Neutrophil (primary cell): ENCODE measurements around the gene SRRT.
A peak's percentile ranks its signal among the peaks of the same experiment; 100 is the strongest.

Experiments
- H3K27ac ChIP-seq: fragments of 200-600 bp; sonication (generic); 2 replicates; pipeline ENCODE4 v1.5.1; 2016; ENCODE audit warnings: mild to moderate bottlenecking, moderate library complexity
- H3K27me3 ChIP-seq: fragments of 200-600 bp; sonication (generic); 2 replicates; pipeline ENCODE4 v1.6.0; 2016; ENCODE audit warnings: mild to moderate bottlenecking
- H3K36me3 ChIP-seq: fragments of 200-600 bp; sonication (generic); 2 replicates; pipeline ENCODE4 v1.5.1; 2017
- H3K4me1 ChIP-seq, 2 experiments: fragments of 200-600 bp in 1 of 2; sonication (generic) in 1 of 2; 1 replicate in 1 of 2; 2 replicates in 1 of 2; pipeline versions ENCODE4 v1.5.1 to v1.6.1; 2013 to 2016; ENCODE audit warnings: low read depth in 1 of 2, low read length in 1 of 2, mild to moderate bottlenecking in 1 of 2, moderate library complexity in 1 of 2; ENCODE audit not compliant: control insufficient read depth in 1 of 2, insufficient read depth in 1 of 2
- H3K4me3 ChIP-seq, 2 experiments: fragments of 200-600 bp in 1 of 2; sonication (generic) in 1 of 2; 1 replicate in 1 of 2; 2 replicates in 1 of 2; pipeline ENCODE4 v1.5.1; 2013 to 2016; ENCODE audit warnings: low read depth in 1 of 2, low read length in 1 of 2, mild to moderate bottlenecking in 1 of 2, moderate library complexity in 1 of 2
- H3K9me3 ChIP-seq: fragments of 200-600 bp; sonication (generic); 2 replicates; pipeline ENCODE4 v1.5.1; 2016
- CTCF ChIP-seq: fragments of 200-600 bp; sonication (generic); IDR thresholded peaks from 2 replicates; pipeline ENCODE4 v1.5.1; 2016; ENCODE audit warnings: antibody characterized with exemption

The SRRT gene

GRCh38 chr7:100884736-100885439 is 10.0 kb downstream of the SRRT start:
- Histone ChIP-seq H3K36me3 (peaks cover 72% of the 10 kb centered on the region), H3K4me1 (peaks cover 34 to 37% of the 10 kb centered on the region in 2 experiments), H3K27me3 (peaks cover under 1% of the 10 kb centered on the region), H3K27ac (peak overlapping the region; percentile 66), H3K9me3 (no peaks in the 10 kb centered on the region), H3K4me3 (no peak overlapping the region)
- TF ChIP-seq CTCF: no peak

- Histone ChIP-seq H3K4me1 (peaks cover 41 to 44% of the 10 kb centered on the region in 2 experiments), H3K4me3 (no peak overlapping the region), H3K36me3 (peaks cover 67% of the 10 kb centered on the region), H3K27me3 (peaks cover 8% of the 10 kb centered on the region), H3K9me3 (no peaks in the 10 kb centered on the region), H3K27ac (peak overlapping the region; percentile 93)
- no peak for TF ChIP-seq CTCF
Observed at GRCh38 chr7:100885440-100886141, 10.7 kb downstream of the SRRT start.

- peak overlapping the region; percentile 93 for H3K27ac ChIP-seq
- no peak for TF ChIP-seq CTCF
Observed at GRCh38 chr7:100886142-100886935, 11.4 kb downstream of the SRRT start.

DNA sequence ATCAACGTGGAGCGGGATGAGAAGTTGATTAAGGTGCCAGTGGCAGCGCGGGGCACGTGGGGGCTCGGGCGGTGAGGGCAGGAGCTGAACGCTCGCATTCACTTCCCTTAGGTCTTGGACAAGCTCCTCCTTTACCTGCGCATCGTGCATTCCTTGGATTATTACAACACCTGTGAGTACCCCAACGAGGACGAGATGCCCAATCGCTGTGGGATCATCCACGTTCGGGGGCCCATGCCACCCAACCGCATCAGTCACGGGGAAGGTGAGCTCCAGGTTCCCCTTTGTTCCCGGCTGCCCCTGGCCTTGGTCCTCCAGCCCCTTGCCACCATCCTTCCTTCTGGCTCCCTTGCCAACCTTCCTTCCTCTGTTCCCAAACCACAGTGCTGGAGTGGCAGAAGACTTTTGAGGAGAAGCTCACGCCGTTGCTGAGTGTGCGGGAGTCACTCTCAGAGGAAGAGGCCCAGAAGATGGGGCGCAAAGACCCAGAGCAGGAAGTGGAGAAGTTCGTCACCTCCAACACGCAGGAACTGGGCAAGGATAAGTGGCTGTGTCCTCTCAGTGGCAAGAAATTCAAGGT is 12.1 kb downstream of the SRRT start:
- Histone ChIP-seq H3K27ac (peak overlapping the region; percentile 93), H3K36me3 (peaks cover 55% of the 10 kb centered on the region), H3K9me3 (no peaks in the 10 kb centered on the region), H3K4me1 (peaks cover 51 to 53% of the 10 kb centered on the region in 2 experiments), H3K27me3 (peaks cover 22% of the 10 kb centered on the region), H3K4me3 (peak overlapping the region; percentile 57 to 98)
- TF ChIP-seq CTCF: no peak

More at GRCh38 chr7:100886142-100886935, 11.4 kb downstream of the SRRT start:
- Histone ChIP-seq H3K4me3 (peak overlapping the region in 1 of 2 experiments; percentile 98), H3K36me3 (peaks cover 62% of the 10 kb centered on the region), H3K27me3 (peaks cover 15% of the 10 kb centered on the region), H3K9me3 (no peaks in the 10 kb centered on the region), H3K4me1 (peaks cover 49 to 52% of the 10 kb centered on the region in 2 experiments)
